ENCODE results near the gene PAK1.

GRCh38 chr11:77508019-77508418 is 34.1 kb upstream of the PAK1 start:
- TF ChIP-seq CTCF (IDR thresholded peaks at IDR 0.05; ENCODE audit: control extremely low read depth in 1 of 3, insufficient read depth in 1 of 3, low read depth in 1 of 3, low read length in 3 of 3) (peak in 1 of 3 experiments; percentile 4; a peak in 1 of 4 replicates), ASH2L (IDR thresholded peaks at IDR 0.05; ENCODE audit: low read length) (no peak), KDM1A (IDR thresholded peaks at IDR 0.05; ENCODE audit: borderline replicate concordance, low read length) (no peak), CBX5 (IDR thresholded peaks at IDR 0.05; ENCODE audit: low read depth, low read length) (no peak), EZH2 (IDR thresholded peaks at IDR 0.05; ENCODE audit: low read depth, low read length, severe bottlenecking) (no peak), BACH1 (IDR thresholded peaks at IDR 0.05; ENCODE audit: low read length) (no peak), CBX8 (IDR thresholded peaks at IDR 0.05; ENCODE audit: borderline replicate concordance, low read depth, low read length) (no peak), MAX (IDR thresholded peaks at IDR 0.05) (no peak), SP4 (IDR thresholded peaks at IDR 0.05; ENCODE audit: low read length) (no peak), NRF1 (IDR thresholded peaks at IDR 0.05; ENCODE audit: low read depth, low read length) (no peak), SRF (IDR thresholded peaks at IDR 0.05; ENCODE audit: low read depth, low read length) (no peak), CREB1 (IDR thresholded peaks at IDR 0.05) (no peak), RAD21 (IDR thresholded peaks at IDR 0.05 in 1 of 2, conservative IDR thresholded peaks at IDR 0.05 in 1 of 2; ENCODE audit: low read depth in 2 of 2, low read length in 2 of 2) (no peak), POLR2AphosphoS5 (IDR thresholded peaks at IDR 0.05; ENCODE audit: low read depth, low read length) (no peak)
